A549 treated with AZD9567 at 1 μM for 4 hours (cell line): ENCODE measurements around the gene FOLR3. TPM values are rescaled to one million over a fixed set of nuclear protein-coding genes. Genes with fewer than 3 reads are reported as not detected.

Experiments used
- total RNA-seq: library from RNA; stranded (reverse); fragments of 200-300 nt; extraction: Qiagen RNA extraction; gene quantifications from 5 replicates; pipeline ENCODE4 v1.2.3, GENCODE V29; 2022; ENCODE audit not compliant: insufficient read depth

Gene FOLR3
- total RNA-seq, result 0.13 TPM in 1 of 5 replicates, not detected in the others

DNA sequence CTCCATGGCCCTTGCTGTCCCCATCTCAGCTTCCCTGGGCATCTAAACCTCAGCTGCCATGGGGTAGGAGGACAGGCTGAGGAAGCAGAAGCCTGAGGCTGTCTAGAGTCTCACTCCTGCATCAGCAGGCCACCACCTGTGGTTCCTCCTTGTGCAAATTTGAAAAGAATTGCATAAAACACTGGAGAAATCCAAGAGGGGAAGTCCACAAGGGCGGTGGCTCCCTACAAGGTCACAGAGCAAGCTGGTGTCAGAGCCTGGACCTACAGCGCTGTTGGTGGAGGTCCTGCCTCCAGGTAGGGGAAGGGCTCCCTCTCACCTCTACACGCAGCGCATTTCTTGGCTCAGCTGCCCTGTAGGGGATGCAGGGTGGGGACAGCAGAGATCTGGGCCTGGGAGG, at the start of gene FOLR3:
TSS of gene FOLR3 (plus strand) at position 253 of the 400 bp plus-strand sequence. CDS start 228 bp downstream, outside the sequence.

DNA sequence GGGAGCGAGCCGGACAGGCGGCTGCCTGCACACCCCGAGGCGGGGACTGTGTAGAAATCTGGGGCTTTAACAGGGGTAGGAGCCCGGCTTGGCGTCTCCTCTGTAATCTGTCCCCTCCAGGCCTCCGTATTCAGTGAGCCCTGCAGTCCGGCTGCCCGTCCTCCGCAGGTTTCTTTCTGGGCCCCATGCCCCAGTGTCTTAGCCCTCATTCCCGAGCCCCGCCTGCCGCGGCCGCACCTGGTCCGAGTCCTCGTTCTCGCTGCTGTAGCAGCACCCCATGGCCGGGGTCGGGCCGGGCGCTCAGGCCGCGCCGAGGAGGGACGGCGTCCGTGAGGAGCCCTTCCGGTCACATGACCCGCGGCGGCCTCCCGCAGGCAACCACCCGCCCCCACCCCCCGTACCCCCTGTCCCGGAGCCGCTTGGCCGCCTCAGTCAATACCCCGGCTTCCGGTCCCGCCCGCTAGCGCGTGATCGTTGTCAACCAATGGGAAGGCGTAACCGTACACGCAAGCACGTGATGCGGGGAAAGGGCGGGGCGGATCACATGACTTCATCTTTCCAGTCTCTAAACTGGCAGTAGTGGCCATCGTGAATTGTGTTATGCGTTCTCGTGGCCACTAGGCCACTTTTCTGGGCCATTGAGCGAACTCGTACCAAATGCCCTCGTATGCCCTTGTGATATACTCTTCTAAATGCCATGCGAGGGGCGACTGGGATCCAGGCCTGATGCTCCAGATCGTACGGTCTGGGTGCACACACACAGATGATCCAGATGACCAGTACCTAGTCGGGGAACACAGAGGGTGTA, 32.4 kb upstream of the FOLR3 start, which contains the start of gene LAMTOR1:
TSS of gene LAMTOR1 (minus strand) at position 352 of the 808 bp plus-strand sequence. CDS start at position 279, 73 bp downstream.

DNA sequence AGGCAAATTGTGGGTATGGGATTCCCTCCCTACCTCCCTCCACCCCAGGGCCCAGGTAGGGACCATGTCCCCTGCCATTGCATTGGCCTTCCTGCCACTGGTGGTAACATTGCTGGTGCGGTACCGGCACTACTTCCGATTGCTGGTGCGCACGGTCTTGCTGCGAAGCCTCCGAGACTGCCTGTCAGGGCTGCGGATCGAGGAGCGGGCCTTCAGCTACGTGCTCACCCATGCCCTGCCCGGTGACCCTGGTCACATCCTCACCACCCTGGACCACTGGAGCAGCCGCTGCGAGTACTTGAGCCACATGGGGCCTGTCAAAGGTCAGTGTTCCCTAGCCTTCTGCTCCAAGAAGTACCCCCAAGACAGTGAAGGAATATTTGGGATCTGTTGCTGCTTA, 29.6 kb upstream of the FOLR3 start, which contains the start of gene TOMT:
TSS of gene TOMT (plus strand) at position 37 of the 400 bp plus-strand sequence. CDS start at position 65, 28 bp downstream.

DNA sequence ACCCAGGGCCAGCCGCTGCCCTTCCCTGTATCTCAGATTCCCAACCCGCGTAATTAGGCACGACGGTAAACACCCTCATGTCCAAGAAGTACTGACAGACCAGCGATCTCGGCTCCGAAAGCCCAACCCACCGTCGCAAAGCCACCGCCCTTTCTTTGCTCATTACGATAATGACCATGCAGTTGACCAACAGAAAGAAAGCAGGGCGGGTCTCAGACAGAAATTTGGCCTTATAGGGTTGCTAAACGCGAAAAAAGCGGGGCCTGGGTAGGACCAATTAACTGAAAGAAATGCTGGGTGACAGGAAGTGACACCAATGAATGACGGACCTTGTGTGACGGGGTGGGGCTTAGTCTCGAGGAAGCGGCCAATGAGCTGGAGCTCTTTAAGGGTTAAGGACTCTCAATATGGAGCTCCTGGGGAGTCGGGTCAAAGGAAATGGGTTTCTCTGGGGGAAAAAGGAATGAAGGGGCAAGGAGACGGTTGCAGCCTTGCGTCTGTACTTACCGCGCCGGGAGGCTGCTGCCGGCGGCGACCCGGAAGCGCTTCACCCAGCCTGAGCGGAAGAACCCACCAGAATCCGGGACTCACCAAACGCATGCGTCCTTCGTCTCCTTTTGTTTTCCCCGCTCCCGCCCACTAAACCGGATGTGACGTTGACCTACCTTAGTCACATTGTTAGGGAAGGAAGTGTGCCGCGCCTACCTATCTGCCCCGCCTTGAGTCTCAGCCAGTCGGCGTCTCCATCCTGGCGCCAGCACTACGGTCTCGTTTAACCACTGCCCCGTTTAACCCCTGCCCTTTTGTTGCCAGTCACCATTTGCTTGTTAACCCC, 23.2 kb upstream of the FOLR3 start, which contains the start of gene ANAPC15:
TSS of gene ANAPC15 (minus strand) at position 553 of the 835 bp plus-strand sequence. CDS start 1,419 bp downstream, outside the sequence.

Other genes starting within 250 kb of the FOLR3 start
- gene XNDC1N, start 207.1 kb upstream of the FOLR3 start, total RNA-seq, result 2.4 to 4.9 TPM (median 2.7 TPM) in 5 replicates
- 43.5 to 46.1 TPM (median 44.4 TPM) in 5 replicates for gene RNF121, start 206.7 kb upstream of the FOLR3 start, total RNA-seq
- 1.6 to 4.3 TPM (median 4.0 TPM) in 5 replicates for gene IL18BP, start 136.8 kb upstream of the FOLR3 start, total RNA-seq
- gene NUMA1, start 55.2 kb upstream of the FOLR3 start, total RNA-seq, result 49.9 to 69.2 TPM (median 65.1 TPM) in 5 replicates
- 7.8 to 9.8 TPM (median 9.3 TPM) in 5 replicates for gene LRRC51, start 54.9 kb upstream of the FOLR3 start, total RNA-seq
- 109 to 149 TPM (median 132 TPM) in 5 replicates for gene LAMTOR1, start 32.4 kb upstream of the FOLR3 start, total RNA-seq
- not detected in 5 replicates for gene TOMT, start 29.8 kb upstream of the FOLR3 start, total RNA-seq
- gene ANAPC15, start 23.0 kb upstream of the FOLR3 start, total RNA-seq, result 62.2 to 89.8 TPM (median 84.0 TPM) in 5 replicates
- 0.08 to 0.16 TPM (median 0.12 TPM) in 3 of 5 replicates, not detected in the others for gene FOLR1, start 56.4 kb downstream of the FOLR3 start, total RNA-seq
- not detected in 5 replicates for gene FOLR2, start 81.1 kb downstream of the FOLR3 start, total RNA-seq
- 42.0 to 84.5 TPM (median 77.6 TPM) in 5 replicates for gene INPPL1, start 89.0 kb downstream of the FOLR3 start, total RNA-seq
- gene PHOX2A, start 108.5 kb downstream of the FOLR3 start, total RNA-seq, result not detected in 5 replicates